GM18507 (cell line): ENCODE results near the gene MMP25.
"Not testable (repeated sequence)": the region's sequence is repeated elsewhere in the genome, so short reads cannot be mapped to it uniquely, and the experiment has no call there.

Experiments
- DNase-seq: peaks from one replicate; pipeline ENCODE4 v3.0.0; 2011; ENCODE audit warnings: low read depth; ENCODE audit not compliant: insufficient read length; ENCODE audit errors: extremely low spot score
- FAIRE-seq: peaks from 2 replicates; lab custom pipeline; 2011; peaks lifted over from hg19 to GRCh38; lab: Jason Lieb, UNC

Gene MMP25

DNA sequence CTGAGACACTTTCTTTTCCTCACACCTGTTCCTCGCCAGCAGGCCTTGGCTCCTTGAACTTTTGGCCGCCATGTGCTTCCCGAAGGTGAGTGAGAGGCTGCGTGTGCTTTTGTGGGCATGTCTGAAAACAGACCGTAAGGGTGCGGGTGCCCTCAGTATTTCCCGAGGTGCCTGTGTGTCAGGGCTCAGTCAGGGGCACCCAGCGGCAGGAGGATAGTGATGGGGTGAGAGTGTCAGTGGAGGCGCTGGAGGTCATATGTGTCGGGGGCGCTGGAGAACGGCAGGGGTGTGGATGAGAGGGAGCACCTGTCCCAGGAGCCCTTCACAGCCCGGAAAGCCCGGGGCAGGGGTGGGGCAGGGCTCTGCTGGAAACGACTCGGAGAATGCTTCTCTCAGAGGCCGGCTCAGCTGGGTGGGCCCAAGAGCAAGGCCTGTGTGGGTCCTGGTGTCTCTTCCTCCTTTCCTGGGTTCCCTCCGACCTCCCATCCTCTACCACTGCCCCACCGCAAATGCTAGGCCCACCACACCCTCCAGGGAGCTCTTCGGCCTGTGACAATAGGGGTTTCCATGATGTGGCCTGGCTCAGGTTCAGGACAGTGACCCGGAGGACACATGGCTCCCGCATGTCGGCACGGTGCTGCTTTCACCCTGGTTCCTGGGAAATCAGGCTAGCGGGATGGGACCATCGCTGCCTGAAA, 19.5 kb downstream of the MMP25 start:
- FAIRE-seq (no peak), DNase-seq (no peak)

DNA sequence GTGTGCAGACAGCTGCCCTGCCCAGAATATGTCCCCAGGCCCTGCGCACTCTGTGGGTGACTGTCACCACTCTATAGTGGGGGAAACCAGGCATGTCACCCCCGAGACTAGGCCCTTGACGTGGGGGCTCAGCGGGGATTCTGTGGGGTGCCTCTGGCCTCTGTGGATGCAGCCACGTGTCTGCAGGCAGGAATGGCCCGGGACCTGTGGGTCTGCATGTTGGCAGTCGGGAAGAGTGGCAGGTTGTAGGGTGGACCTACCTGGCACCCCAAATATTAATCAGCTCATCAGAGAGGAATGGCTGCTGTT, 20.0 kb downstream of the MMP25 start:
- DNase-seq (no peak), FAIRE-seq (no peak)

DNA sequence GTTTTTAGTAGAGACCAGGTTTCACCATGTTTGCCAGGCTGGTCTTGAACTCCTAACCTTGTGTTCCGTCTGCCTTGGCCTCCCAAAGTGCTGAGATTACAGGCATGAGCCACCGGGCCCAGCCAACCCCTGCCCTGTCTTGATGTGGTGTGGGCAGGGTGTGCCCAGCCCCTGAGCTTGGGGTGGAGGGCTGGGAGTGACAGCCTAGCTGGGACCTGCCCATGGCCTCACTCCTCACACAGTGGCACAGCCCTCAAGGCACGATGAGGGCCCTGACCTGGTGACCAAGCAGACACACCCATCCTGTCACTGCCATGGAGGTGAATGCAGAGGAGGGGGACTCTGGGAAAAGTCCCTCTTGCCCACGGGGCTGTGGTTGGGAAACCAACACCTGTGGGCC, 22.1 kb downstream of the MMP25 start:
- FAIRE-seq: no peak
- no peak for DNase-seq

DNA sequence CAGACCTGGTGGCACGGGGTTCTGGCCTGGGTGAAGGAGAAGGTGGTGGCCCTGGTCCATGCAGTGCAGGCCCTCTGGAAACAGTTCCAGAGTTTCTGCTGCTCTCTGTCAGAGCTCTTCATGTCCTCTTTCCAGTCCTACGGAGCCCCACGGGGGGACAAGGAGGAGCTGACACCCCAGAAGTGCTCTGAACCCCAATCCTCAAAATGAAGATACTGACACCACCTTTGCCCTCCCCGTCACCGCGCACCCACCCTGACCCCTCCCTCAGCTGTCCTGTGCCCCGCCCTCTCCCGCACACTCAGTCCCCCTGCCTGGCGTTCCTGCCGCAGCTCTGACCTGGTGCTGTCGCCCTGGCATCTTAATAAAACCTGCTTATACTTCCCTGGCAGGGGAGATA, 22.8 kb downstream of the MMP25 start:
- DNase-seq, FAIRE-seq: not testable (repeated sequence)

DNA sequence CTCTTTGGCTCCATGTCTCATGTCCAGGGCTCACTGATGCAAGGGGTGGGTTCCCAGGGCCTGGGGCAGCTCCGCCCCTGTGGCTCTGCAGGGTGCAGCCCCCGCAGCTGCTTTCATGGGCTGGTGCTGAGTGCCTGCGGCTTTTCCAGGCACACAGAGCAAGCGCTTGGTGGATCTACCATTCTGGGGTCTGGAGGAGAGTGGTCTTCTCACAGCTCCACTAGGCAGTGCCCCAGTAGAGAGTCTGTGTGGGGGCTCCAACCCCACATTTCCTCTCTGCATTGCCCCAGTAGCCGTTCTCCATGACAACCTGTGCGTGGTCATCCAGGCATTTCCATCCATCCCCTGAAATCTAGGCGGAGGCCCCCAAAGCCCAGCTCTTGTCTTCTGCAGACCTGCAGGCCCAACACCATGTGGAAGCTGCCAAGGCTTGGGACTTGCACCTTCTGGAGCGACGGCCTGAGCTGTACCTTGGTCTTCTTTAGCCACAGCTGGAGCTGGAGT, 24.3 kb downstream of the MMP25 start:
- no peak for FAIRE-seq
- DNase-seq: no peak

DNA sequence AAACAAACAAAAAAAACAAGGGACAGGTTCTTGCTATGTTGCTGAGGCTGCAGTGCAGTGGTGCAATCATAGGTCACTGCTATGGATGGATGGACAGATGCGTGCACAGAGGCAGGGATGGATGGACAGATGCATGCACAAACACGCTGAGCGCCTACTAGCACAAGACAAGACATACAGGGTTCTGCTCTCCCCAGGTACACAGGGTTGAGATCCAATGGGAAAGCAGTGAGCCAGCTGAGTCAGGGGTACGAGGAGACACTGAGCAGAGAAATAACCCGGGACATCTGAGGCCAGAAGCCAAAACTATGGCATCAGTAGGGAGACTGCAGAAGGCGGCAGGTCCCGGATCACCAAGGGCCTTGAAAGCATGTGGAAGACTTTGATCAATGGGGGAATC, 25.3 kb downstream of the MMP25 start:
- no peak for DNase-seq
- FAIRE-seq: no peak

DNA sequence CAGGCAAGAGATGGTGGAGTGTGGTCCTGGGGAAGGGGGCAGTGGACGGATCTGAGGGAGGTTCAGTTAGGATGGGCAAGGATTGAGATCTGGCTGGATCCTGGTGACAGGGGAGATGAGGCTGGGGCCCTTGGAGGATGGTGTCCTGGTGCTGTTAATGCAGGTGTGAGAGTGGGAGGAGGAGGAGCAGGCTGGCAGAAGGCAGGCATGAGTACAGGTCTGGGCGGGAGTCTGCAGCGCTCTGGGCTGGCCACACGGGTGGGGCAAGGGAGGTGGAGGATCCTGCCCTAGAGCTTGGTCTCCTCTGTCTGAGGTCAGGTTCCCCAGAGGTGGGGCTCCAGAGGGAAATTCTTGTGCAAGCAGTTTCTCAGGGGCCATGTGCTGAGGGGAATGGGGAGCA, 25.8 kb downstream of the MMP25 start:
- DNase-seq, FAIRE-seq: not testable (repeated sequence)

DNA sequence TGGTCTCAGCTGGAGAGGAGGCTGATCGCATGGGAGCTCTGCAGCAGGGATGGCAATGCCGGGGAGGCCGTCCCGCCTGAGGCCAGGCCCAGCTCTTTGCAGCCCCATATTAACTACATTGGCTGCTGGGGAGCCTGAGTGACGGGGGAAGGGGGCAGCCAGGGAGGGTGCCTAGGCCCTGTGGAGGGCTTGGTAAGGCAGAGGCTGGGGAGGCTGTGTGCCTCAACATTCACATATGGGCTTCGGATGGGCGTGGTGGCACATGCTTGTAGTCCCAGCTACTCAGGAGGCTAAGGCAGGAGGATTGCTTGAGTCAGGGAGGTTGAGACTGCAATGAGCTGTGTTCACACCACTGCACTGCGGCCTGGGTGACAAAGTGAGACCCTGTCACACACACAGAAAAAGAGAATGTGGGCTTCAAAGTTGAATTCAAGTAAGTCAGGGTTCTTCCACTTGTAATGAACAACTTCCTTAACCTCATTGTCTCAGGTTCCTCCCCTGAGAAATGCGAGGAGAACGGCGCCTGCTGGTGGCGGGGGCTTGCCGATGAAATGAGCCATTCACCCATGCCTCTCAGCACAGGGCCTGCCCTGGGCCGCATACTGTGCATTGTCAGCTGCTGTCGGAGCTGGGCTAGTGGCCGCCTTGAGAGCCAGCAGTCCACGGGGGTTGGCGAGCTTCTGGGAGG, 26.4 kb downstream of the MMP25 start:
- FAIRE-seq: peak; percentile 5
- DNase-seq: not testable (repeated sequence)

DNA sequence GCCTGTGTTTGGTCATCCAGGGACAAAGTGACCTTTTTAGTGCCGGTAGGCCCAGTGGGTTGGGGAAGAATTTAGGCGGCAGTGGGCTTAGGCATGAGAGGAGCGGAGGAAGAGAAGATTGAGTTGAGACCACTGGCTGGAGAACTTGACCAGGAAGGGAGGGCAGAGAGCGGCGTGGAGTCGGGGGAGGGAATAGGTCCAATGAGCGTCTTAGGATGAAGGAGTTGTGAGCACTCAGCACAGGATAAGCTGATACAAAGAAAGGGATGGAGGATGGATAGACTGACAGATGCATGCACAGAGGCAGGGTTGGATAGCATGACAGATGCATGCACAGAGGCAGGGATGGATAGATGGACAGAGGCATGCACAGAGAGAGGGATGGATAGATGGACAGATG, 27.1 kb downstream of the MMP25 start:
- DNase-seq: no peak
- FAIRE-seq: no peak

DNA sequence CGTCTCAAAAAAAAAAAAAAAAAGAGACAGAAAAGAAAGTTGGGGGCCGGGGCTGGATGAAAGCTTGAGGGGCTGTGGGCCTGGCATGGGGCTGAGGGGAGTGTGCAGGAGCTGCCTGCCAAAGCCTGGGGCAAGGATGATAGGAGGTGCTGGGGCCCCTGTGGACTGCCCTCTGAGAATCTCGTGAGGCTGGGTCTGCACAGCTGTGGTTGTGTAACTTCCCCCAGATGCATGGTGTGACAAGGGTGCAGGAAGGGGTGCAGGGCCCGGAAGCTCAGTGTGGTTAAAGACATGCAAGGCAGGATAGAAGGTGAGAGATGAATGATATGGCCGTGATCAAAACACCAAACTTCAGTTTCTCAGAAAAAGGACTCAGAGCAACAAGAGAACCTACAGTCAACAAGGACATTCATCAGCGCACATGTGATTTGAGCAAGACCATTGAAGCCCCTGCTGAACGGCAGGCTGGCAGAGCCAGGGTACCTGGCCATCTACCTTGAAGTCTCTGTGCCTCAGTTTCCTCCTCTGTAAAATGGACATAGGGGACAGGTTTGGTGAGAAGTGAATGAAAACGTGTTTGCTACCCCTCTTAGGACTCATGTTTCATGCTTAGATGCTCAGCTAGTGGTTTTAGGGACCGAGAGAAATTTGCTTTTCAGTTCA, 28.6 kb downstream of the MMP25 start:
- FAIRE-seq (peak; percentile 92), DNase-seq (no peak)

DNA sequence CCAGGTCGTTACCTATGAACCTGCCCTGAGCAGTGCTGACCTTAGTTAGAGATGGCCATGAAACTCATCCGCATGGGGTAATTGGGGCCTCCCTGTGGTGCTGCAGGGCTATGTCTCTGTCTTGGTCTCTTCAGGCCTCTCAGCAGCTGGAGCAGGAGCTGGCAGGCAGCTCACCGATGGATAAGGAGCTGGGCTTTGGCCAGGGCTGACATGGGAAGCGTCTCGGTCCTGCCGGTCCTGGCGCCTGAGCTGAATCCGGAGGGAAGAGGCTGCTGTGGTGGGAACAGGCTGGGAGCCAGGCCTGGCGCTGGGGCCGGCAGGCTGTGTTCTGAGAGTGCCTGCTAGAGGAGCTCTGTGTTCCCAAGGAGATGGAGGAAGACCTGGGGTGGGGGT, 29.2 kb downstream of the MMP25 start:
- no peak for FAIRE-seq
- no peak for DNase-seq

DNA sequence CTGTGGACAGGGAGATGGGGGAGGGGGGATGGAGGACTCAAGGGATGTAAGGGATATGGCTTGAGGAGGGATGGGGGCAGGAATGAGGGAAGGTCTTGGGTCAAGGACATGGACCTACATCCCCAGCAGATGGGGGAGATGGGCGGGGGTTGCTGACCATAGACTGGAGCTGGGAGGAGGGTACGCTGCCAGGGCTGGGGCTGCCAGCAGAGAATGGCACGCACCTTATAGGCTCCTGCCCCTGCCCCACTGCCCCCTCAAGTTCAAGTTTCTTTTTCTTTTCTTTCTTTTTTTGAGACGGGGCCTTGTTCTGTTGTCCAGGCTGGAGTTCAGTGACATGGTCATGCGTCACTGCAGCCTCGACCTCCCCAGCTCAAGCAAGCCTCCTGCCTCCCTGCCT, 29.6 kb downstream of the MMP25 start:
- FAIRE-seq: peak; percentile 45
- DNase-seq: not testable (repeated sequence)

DNA sequence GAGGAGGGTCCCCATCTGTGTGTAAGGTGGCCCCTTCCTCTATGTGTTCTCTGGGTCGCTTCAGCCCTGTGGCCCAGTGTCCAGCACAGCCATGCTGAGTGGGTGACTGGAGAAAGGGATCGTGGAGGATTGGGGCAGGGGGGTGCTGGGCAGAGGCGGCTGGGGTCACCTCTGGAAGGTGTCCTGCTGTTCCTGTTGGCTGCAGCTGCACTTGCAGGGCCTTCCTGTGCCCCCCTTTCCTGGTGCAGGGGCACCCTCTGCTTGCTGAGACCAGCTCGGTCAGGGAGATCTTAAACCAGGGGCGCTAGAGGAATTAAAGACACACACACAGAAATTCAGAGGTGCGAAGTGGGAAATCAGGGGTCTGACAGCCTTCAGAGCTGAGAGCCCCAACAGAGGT, 30.2 kb downstream of the MMP25 start:
- DNase-seq (no peak), FAIRE-seq (no peak)

DNA sequence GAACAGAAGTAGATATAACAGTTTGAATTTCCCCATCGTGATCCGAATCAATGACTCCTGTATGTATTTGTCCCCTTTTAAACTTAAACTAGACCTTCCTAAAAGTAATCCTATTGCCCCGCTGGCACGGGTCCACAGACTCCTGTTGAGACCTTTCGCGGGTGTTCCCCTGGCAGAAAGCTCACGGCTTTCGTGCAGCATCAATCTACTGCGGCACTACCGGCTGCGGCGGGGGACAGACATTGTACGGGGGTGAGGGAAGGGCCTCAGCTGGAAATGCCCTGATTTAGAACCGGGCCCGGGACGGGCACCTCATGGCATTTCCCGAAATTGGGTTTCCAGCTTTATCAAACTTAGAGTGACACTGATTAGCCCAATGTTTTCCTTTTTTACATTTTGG, 33.7 kb downstream of the MMP25 start:
- FAIRE-seq: no peak

DNA sequence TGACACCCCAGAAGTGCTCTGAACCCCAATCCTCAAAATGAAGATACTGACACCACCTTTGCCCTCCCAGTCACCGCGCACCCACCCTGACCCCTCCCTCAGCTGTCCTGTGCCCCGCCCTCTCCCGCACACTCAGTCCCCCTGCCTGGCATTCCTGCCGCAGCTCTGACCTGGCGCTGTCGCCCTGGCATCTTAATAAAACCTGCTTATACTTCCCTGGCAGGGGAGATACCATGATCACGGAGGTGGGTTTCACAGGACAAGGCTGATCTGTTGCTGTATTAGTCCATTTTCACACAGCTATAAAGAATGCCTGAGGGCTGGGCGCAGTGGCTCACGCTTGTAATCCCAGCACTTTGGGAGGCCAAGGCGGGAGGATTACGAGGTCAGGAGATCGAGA, 35.6 kb downstream of the MMP25 start:
- FAIRE-seq, DNase-seq: not testable (repeated sequence)

More for the DNA sequence above, 33.7 kb downstream of the MMP25 start:
- no peak for DNase-seq

DNA sequence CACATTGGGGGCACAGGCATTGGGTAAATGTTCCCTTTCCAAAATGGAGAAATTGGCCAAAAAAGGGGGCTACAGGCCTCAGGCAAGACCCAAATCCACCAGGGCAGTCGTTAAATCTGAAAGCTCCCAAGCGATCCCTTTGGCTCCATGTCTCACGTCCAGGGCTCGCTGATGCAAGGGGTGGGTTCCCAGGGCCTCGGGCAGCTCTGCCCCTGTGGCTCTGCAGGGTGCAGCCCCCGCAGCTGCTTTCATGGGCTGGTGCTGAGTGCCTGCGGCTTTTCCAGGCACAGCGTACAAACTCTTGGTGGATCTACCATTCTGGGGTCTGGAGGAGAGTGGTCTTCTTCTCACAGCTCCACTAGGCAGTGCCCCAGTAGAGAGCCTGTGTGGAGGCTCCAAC, 37.0 kb downstream of the MMP25 start:
- not testable (repeated sequence) for DNase-seq, FAIRE-seq

DNA sequence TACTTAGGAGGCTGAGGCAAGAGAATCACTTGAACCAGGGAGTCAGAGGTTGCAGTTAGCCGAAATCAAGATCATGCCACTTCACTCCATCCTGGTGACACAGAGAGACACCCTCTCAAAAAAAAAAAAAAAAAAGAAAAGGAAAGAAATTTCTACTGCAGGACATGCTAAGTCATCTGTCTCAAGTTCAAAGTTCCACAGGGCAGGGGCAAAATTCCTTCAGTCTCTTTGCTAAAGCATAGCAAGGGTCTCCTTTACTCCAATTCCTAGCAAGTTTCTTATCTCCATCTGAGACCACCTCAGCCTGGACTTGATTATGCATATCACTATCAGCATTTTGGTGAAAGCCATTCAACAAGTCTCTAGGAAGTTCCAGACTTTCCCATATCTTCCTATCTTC, 38.1 kb downstream of the MMP25 start:
- FAIRE-seq (no peak), DNase-seq (no peak)

DNA sequence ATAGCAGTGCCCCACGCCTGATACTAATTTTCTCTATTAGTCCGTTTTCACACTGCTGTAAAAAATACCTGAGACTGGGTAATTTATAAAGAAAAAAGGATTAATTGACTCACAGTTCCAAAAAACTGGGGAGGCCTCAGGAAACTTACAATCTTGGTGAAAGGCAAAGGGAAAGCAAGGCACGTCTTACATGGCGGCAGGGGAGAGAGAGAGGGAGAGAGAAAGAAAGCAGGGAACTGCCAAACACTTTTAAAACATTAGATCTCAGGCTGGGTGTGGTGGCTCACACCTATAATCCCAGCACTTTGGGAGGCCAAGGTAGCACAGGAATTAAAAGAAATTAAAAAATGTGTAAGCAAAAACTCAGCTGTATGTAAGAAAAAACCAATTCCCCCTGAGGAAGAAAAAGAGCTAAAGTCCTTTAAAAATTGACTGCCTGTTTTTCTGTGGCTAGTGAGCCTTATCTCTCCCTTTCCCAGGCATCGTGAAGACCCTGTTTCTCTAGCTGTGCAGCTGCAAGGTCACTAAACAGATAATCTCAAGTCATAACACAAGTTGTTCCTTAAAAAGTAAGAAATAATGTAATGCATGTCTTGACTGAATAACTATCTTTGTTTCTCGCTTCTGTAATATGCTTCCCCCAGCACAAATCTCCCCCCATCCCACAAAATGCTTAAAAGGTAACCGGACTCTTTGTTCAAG, 38.8 kb downstream of the MMP25 start:
- FAIRE-seq (no peak), DNase-seq (no peak)

DNA sequence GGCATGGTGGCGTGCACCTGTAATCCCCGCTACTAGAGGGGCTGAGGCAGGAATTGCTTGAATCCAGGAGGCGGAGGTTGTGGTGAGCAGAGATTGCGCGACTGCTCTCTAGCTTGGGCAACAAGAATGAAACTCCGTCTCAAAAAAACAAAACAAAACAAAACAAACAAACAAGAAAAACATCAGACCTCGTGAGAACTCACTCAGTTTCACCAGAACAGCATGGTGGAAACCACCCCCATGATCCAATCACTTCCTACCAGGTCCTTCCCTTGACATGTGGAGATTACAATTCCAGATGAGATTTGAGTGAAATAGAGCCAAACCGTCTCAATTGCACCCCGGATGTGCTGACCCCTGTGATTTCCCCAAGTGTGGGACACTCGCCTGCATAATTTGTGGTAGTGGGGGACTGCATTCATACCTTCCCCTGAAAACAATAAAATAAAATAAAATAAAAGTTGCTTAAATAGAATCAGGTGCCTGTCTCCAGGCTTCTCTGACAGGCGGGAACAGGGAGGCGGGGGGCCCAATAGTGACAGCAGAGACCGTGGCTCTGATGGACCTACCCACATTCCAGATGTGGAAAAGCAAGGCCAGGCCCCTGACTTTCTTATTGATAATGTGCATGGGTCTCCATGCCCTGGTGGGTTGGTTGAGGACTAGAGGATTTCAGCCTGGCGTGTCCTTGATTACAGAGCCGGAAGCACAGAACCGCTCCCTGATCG, 39.7 kb downstream of the MMP25 start:
- no peak for DNase-seq
- no peak for FAIRE-seq
